Measurements from ENCODE around the gene TSPAN33. TPM values are rescaled to one million over a fixed set of nuclear protein-coding genes. Genes with fewer than 3 reads are reported as not detected.

TSPAN33 gene
- total RNA-seq, 2 donors from 2014 or later, result 6.3 to 14.1 TPM

DNA sequence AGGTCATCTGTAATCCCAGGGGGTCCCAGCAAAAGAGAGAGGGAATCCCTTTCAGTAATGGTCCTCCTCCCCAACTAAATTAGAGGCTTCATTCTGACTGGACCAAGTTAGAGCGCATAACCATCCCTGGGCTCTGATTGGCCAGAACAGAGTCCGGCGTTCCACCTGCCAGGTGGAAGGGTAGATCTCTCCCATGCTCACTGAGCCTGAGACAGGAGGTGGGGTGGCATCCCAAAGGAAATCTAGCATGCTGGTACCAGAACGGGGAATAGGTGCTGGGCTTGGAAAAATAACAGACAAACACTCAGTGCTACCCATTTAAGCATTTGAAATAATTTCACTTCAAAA, 21.0 kb upstream of the TSPAN33 start:
- Histone ChIP-seq H3K9me3 (no peaks in the 10 kb centered on the region), H3K27ac (no peak overlapping the region), H3K4me1 (ENCODE audit: control insufficient read depth in 1 of 2, low read depth in 2 of 2) (no peaks in the 10 kb centered on the region), H3K36me3 (no peaks in the 10 kb centered on the region), H3K4me3 (no peak overlapping the region), H3K27me3 (replicated peaks; ENCODE audit: insufficient read depth) (no peaks in the 10 kb centered on the region)
- no peak for DNase-seq (ENCODE audit: low spot score)
- TF ChIP-seq, protein P1, sequence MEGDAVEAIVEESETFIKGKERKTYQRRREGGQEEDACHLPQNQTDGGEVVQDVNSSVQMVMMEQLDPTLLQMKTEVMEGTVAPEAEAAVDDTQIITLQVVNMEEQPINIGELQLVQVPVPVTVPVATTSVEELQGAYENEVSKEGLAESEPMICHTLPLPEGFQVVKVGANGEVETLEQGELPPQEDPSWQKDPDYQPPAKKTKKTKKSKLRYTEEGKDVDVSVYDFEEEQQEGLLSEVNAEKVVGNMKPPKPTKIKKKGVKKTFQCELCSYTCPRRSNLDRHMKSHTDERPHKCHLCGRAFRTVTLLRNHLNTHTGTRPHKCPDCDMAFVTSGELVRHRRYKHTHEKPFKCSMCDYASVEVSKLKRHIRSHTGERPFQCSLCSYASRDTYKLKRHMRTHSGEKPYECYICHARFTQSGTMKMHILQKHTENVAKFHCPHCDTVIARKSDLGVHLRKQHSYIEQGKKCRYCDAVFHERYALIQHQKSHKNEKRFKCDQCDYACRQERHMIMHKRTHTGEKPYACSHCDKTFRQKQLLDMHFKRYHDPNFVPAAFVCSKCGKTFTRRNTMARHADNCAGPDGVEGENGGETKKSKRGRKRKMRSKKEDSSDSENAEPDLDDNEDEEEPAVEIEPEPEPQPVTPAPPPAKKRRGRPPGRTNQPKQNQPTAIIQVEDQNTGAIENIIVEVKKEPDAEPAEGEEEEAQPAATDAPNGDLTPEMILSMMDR (IDR thresholded peaks at IDR 0.05), result no peak
- no peak for ATAC-seq (ENCODE audit: insufficient number of reproducible peaks, low FRiP score, low read depth)

- no peak overlapping the region for H3K4me3 ChIP-seq
- no peaks in the 10 kb centered on the region for H3K4me1 ChIP-seq (ENCODE audit: control insufficient read depth in 1 of 2, low read depth in 2 of 2)
- TF ChIP-seq, protein P1 (IDR thresholded peaks at IDR 0.05), result no peak
- ATAC-seq (ENCODE audit: insufficient number of reproducible peaks, low FRiP score, low read depth) (no peak), DNase-seq (ENCODE audit: low spot score) (no peak)
- no peaks in the 10 kb centered on the region for H3K36me3 ChIP-seq
- no peaks in the 10 kb centered on the region for H3K9me3 ChIP-seq
- no peak overlapping the region for H3K27ac ChIP-seq
- no peaks in the 10 kb centered on the region for H3K27me3 ChIP-seq (replicated peaks; ENCODE audit: insufficient read depth)
Observed at GRCh38 chr7:129126314-129126713, 18.2 kb upstream of the TSPAN33 start.

DNA sequence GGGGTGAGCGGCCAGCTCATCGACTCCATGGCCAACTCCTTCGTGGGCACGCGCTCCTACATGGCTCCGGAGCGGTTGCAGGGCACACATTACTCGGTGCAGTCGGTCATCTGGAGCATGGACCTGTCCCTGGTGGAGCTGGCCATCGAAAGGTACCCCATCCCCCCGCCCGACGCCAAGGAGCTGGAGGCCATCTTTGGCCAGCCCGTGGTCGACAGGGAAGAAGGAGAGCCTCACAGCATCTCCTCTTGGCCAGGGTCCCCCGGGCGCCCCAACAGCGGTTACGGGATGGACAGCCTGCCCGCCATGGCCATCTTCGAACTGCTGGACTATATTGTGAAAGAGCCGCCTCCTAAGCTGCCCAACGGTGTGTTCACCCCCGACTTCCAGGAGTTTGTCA, 17.4 kb upstream of the TSPAN33 start:
- H3K27ac ChIP-seq, result no peak overlapping the region
- TF ChIP-seq, protein P1 (IDR thresholded peaks at IDR 0.05), result no peak
- no peaks in the 10 kb centered on the region for H3K9me3 ChIP-seq
- H3K36me3 ChIP-seq, result no peaks in the 10 kb centered on the region
- DNase-seq (ENCODE audit: low spot score) (no peak), ATAC-seq (ENCODE audit: insufficient number of reproducible peaks, low FRiP score, low read depth) (no peak)
- no peaks in the 10 kb centered on the region for H3K27me3 ChIP-seq (replicated peaks; ENCODE audit: insufficient read depth)
- H3K4me3 ChIP-seq, result no peak overlapping the region
- H3K4me1 ChIP-seq (ENCODE audit: control insufficient read depth in 1 of 2, low read depth in 2 of 2), result no peaks in the 10 kb centered on the region

GRCh38 chr7:129127601-129128000, 16.9 kb upstream of the TSPAN33 start:
- no peak overlapping the region for H3K27ac ChIP-seq
- no peaks in the 10 kb centered on the region for H3K36me3 ChIP-seq
- DNase-seq (ENCODE audit: low spot score), result no peak
- H3K4me3 ChIP-seq, result no peak overlapping the region
- no peaks in the 10 kb centered on the region for H3K27me3 ChIP-seq (replicated peaks; ENCODE audit: insufficient read depth)
- H3K4me1 ChIP-seq (ENCODE audit: control insufficient read depth in 1 of 2, low read depth in 2 of 2), result no peaks in the 10 kb centered on the region
- TF ChIP-seq, protein P1 (IDR thresholded peaks at IDR 0.05), result no peak
- H3K9me3 ChIP-seq, result no peaks in the 10 kb centered on the region
- ATAC-seq (ENCODE audit: insufficient number of reproducible peaks, low FRiP score, low read depth), result no peak

GRCh38 chr7:129134356-129134987, 10.0 kb upstream of the TSPAN33 start:
- no peaks in the 10 kb centered on the region for H3K36me3 ChIP-seq
- no peaks in the 10 kb centered on the region for H3K27me3 ChIP-seq (replicated peaks; ENCODE audit: insufficient read depth)
- TF ChIP-seq, protein P1 (IDR thresholded peaks at IDR 0.05), result no peak
- peak overlapping the region in 1 of 2 donors; percentile 19 for H3K27ac ChIP-seq
- H3K4me3 ChIP-seq, result no peak overlapping the region
- H3K9me3 ChIP-seq, result no peaks in the 10 kb centered on the region
- ATAC-seq (ENCODE audit: insufficient number of reproducible peaks, low FRiP score, low read depth), result no peak
- DNase-seq (ENCODE audit: low spot score), result no peak
- H3K4me1 ChIP-seq (ENCODE audit: control insufficient read depth in 1 of 2, low read depth in 2 of 2), result no peaks in the 10 kb centered on the region
